ENCODE results near the gene PTPRN2.

GRCh38 chr7:158497627-158498026 lies 90.0 kb downstream of the PTPRN2 start:
- TF ChIP-seq CTCF (conservative IDR thresholded peaks at IDR 0.05; ENCODE audit: low read depth, low read length) (no peak), EZH2 (IDR thresholded peaks at IDR 0.05; ENCODE audit: borderline replicate concordance, low read depth, low read length, poor library complexity, severe bottlenecking) (no peak)

Data from A673 (cell line).